Lung (tissue), 12 donors: ENCODE measurements around the gene ZDHHC20. TPM values are rescaled to one million over a fixed set of nuclear protein-coding genes. Genes with fewer than 3 reads are reported as not detected.

Source experiments
- ATAC-seq: fragments of 200-7000 bp; cut with Tn5 transposase; one replicate; pipeline ENCODE4 v1.9.1; 2020; ENCODE audit warnings: moderate number of reproducible peaks; ENCODE audit not compliant: insufficient read depth, low FRiP score
- DNase-seq, 3 donors: peaks; one replicate each; pipeline ENCODE4 v3.0.0-alpha.2; 2013 to 2017
- H3K27ac ChIP-seq, 2 donors: one replicate each; pipeline ENCODE4 v1.5.1; 2013; ENCODE audit warnings: mild to moderate bottlenecking in 2 of 2, moderate library complexity in 2 of 2, control low read depth in 1 of 2, inconsistent platforms in 1 of 2, low read depth in 1 of 2, low read length in 1 of 2
- H3K27me3 ChIP-seq, 3 donors: one replicate each; pipeline ENCODE4 v1.5.1; 2013; ENCODE audit warnings: low read length in 2 of 3; ENCODE audit not compliant: control insufficient read depth in 3 of 3, insufficient read depth in 3 of 3
- H3K36me3 ChIP-seq, 4 donors: one replicate each; pipeline ENCODE4 v1.5.1; 2013; ENCODE audit warnings: low read length in 4 of 4, mild to moderate bottlenecking in 1 of 4, moderate library complexity in 1 of 4; ENCODE audit not compliant: control insufficient read depth in 4 of 4, insufficient read depth in 4 of 4
- H3K4me1 ChIP-seq, 5 donors: one replicate each; pipeline ENCODE4 v1.5.1; 2013; ENCODE audit warnings: low read length in 5 of 5, mild to moderate bottlenecking in 2 of 5, moderate library complexity in 1 of 5; ENCODE audit not compliant: control insufficient read depth in 5 of 5, insufficient read depth in 5 of 5
- H3K4me3 ChIP-seq: one replicate; pipeline ENCODE4 v1.5.1; 2013; ENCODE audit warnings: mild to moderate bottlenecking, control low read depth, moderate library complexity
- H3K9ac ChIP-seq, 2 donors: one replicate each; pipeline ENCODE4 v1.5.1; 2013; ENCODE audit warnings: low read length in 2 of 2, control low read depth in 1 of 2; ENCODE audit not compliant: insufficient read depth in 1 of 2
- H3K9me3 ChIP-seq, 4 donors: one replicate each; pipeline ENCODE4 v1.5.1; 2013; ENCODE audit warnings: low read length in 3 of 4, mild to moderate bottlenecking in 1 of 4, moderate library complexity in 1 of 4; ENCODE audit not compliant: control insufficient read depth in 4 of 4, insufficient read depth in 3 of 4
- WGBS, 2 donors: extraction: QIAGEN DNeasy Blood & Tissue Kit; methylation state at CpG; one replicate each; pipeline ENCODE4 v1.1.7; 2013; 5-methylcytosine and 5-hydroxymethylcytosine counted together
- polyA plus RNA-seq, 2 donors: library from polyadenylated mRNA; stranded (reverse); fragments of 200-250 nt; gene quantifications; one replicate each; pipeline ENCODE4 v1.2.1, GENCODE V29; 2013
- total RNA-seq, 2 donors: library from RNA; depleted of rRNA in 1 of 2; stranded (reverse); fragments of >200 nt in 1 of 2; gene quantifications; one replicate each; pipeline ENCODE4 v1.2.1, GENCODE V29; 2014 to 2021
- TF ChIP-seq, protein P1 (sequence below): IDR thresholded peaks from 2 replicates; pipeline ENCODE4 v1.5.1; 2012; ENCODE audit warnings: mild to moderate bottlenecking; ENCODE audit errors: control extremely low read depth, extremely low read depth
- donor health status: control.
- donor health status: control.
- donor health status: Bipolar disorder and iron deficiency.
- donor health status: healthy.
- donor health status: DM: yes; HTN: yes; CAD: no.

The ZDHHC20 gene
- total and polyA plus RNA-seq, 4 donors = 22.8 to 153 (median 47.0) TPM

GRCh38 chr13:21333186-21333585 is 125.9 kb downstream of the ZDHHC20 start:
- TF ChIP-seq, protein P1, sequence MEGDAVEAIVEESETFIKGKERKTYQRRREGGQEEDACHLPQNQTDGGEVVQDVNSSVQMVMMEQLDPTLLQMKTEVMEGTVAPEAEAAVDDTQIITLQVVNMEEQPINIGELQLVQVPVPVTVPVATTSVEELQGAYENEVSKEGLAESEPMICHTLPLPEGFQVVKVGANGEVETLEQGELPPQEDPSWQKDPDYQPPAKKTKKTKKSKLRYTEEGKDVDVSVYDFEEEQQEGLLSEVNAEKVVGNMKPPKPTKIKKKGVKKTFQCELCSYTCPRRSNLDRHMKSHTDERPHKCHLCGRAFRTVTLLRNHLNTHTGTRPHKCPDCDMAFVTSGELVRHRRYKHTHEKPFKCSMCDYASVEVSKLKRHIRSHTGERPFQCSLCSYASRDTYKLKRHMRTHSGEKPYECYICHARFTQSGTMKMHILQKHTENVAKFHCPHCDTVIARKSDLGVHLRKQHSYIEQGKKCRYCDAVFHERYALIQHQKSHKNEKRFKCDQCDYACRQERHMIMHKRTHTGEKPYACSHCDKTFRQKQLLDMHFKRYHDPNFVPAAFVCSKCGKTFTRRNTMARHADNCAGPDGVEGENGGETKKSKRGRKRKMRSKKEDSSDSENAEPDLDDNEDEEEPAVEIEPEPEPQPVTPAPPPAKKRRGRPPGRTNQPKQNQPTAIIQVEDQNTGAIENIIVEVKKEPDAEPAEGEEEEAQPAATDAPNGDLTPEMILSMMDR = no peak
- WGBS, 2 donors = 75 to 95% methylated on average over 2 of the region's 2 CpGs
- ATAC-seq = no peak

DNA sequence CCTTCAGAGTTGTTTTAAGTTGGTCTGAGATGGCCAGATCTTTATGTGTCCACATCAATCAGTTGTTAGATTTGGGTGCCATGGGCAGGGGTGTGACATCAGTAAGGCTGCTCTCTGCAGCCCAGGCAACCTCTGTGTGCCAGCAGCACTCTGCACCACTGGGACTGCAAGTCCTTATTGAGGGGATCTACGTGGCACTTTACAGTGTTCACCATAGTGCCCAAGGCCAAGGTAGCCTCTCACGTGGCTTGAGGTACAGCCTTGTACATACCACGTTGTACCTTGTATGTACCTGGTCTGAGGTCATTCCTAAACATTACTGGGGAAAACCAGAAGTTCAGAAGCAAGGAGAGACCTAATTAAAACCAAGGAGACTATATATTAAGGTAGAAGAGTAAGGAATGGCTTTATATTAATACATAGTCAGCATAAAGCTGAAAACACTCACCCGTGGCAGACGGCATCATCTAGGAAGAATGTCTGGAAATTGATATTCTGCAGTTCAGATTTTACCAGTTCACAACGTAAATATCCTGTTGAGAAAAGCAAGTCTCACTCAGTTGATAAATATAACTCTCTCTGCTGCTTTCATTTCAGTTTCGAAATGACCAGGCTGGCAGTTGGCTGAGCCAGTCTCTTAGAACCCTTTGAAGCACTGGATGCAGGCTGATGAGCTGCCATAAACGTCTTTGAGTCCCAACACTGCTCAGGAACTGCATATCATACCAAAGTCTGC is 128.8 kb downstream of the ZDHHC20 start:
- ATAC-seq (no peak), DNase-seq (peak; percentile 50 to 74 (median 62))
- Histone ChIP-seq H3K4me3 (no peak overlapping the region), H3K9me3 (no peaks in the 10 kb centered on the region), H3K27ac (no peak overlapping the region), H3K27me3 (no peaks in the 10 kb centered on the region), H3K4me1 (peaks cover 0 to 20% (median 7%) of the 10 kb centered on the region in 5 donors), H3K9ac (peak overlapping the region in 1 of 2 donors; percentile 26), H3K36me3 (peaks cover 0 to 1% (median 0%) of the 10 kb centered on the region in 4 donors)
- TF ChIP-seq, protein P1 = no peak
- WGBS, 2 donors = 70 to 81% methylated on average over 8 of the region's 8 CpGs

More at GRCh38 chr13:21333186-21333585, 125.9 kb downstream of the ZDHHC20 start:
- H3K4me3 ChIP-seq = no peak overlapping the region
- H3K4me1 ChIP-seq = peaks cover 0 to 15% (median 0%) of the 10 kb centered on the region in 5 donors
- peaks cover 0 to 1% (median 0%) of the 10 kb centered on the region in 4 donors for H3K36me3 ChIP-seq
- no peaks in the 10 kb centered on the region for H3K27me3 ChIP-seq
- H3K9ac ChIP-seq = no peak overlapping the region
- H3K27ac ChIP-seq = no peak overlapping the region
- H3K9me3 ChIP-seq = no peaks in the 10 kb centered on the region
- no peak for DNase-seq

DNA sequence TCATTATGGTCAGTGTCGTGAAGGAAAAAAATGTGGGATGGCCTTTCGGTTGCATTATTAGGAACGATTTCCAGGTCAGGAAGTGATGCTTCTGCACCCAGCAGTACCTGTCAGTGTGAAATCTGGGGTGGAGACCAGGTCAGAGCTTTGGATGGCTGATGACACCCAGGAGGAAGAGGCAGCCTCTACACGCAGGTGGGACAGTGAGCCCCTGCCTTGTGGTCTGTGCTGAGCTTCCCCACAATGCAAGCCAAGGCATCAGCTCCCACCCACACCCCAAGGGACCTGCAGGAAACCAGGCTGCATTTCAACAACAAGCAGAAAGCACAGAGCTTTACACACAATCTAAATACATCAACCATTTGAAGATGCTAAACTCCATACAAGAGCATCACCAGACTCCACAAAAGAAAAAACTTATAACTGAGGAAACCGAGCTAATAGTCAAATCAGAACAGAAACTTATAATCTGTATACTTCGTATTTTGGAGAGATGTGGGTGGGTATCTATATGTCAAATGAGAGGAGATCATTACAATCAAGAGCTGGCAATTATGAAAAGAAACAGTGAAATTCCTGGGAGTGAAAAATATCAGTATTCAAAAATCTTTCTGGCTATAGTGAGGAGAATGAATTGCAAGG is 130.1 kb downstream of the ZDHHC20 start:
- H3K4me1 ChIP-seq = peaks cover 0 to 20% (median 7%) of the 10 kb centered on the region in 5 donors
- no peak overlapping the region for H3K27ac ChIP-seq
- 79 to 82% methylated on average over 6 of the region's 6 CpGs for WGBS, 2 donors
- H3K9ac ChIP-seq = no peak overlapping the region
- no peak overlapping the region for H3K4me3 ChIP-seq
- ATAC-seq (no peak), DNase-seq (no peak)
- no peaks in the 10 kb centered on the region for H3K9me3 ChIP-seq
- H3K27me3 ChIP-seq = no peaks in the 10 kb centered on the region
- TF ChIP-seq, protein P1 = no peak
- peaks cover 0 to 1% (median 0%) of the 10 kb centered on the region in 4 donors for H3K36me3 ChIP-seq
